Activated CD8-positive, alpha-beta T cell treated with anti-CD3 and anti-CD28 coated beads for 36 hours (primary cell): Measurements from ENCODE around the gene EXOC5. TPM values are rescaled to one million over a fixed set of nuclear protein-coding genes. Genes with fewer than 3 reads are reported as not detected.

Source experiments
- ATAC-seq: fragments of 200-7000 bp; cut with Tn5 transposase; one replicate; pipeline ENCODE4 v1.10.0; 2021; ENCODE audit warnings: mild to moderate bottlenecking, moderate library complexity
- CTCF ChIA-PET: fragments of 350-600 bp; sonication (Branson Sonifier 250); formaldehyde crosslinking; loops from one replicate; lab custom pipeline; 2021; ENCODE audit warnings: antibody characterized with exemption; lab: Charles Lee
- POLR2A ChIA-PET: fragments of 350-600 bp; sonication (Branson Sonifier 250); formaldehyde crosslinking; loops from one replicate; lab custom pipeline; 2021; ENCODE audit warnings: antibody characterized with exemption; lab: Charles Lee
- DNase-seq: peaks from one replicate; pipeline ENCODE4 v3.0.0-alpha.2; 2020
- H3K27ac Mint-ChIP-seq: one replicate; pipeline ENCODE4 v1.8.0; 2021; ENCODE audit warnings: mild to moderate bottlenecking, mixed read lengths
- H3K27me3 Mint-ChIP-seq: one replicate; pipeline ENCODE4 v1.8.0; 2021; ENCODE audit warnings: mixed read lengths
- H3K36me3 Mint-ChIP-seq: one replicate; pipeline ENCODE4 v1.8.0; 2021; ENCODE audit warnings: low read depth, mixed read lengths
- H3K4me1 Mint-ChIP-seq: one replicate; pipeline ENCODE4 v1.8.0; 2021; ENCODE audit warnings: low read depth, mixed read lengths
- H3K4me3 Mint-ChIP-seq: one replicate; pipeline ENCODE4 v1.8.0; 2021; ENCODE audit warnings: mild to moderate bottlenecking, moderate library complexity, mixed read lengths
- H3K9me3 Mint-ChIP-seq: one replicate; pipeline ENCODE4 v1.8.0; 2021; ENCODE audit warnings: mixed read lengths
- intact Hi-C: fragments of 100-400 bp; cut with micrococcal nuclease; formaldehyde crosslinking; loops from one replicate; pipeline ENCODE4 v1.10.0; 2022
- total RNA-seq, 2 experiments: library from RNA; stranded (reverse); gene quantifications; one replicate each; pipeline ENCODE4 v1.2.3, GENCODE V29; 2021
- TF ChIP-seq, protein P1 (sequence below): fragments of 200-600 bp; IDR thresholded peaks from one replicate; pipeline ENCODE4 v1.8.0; 2022; ENCODE audit warnings: antibody characterized with exemption, mild to moderate bottlenecking

Gene EXOC5
- total RNA-seq, 2 experiments from 2014 or later: 72.8 to 75.1 TPM

DNA sequence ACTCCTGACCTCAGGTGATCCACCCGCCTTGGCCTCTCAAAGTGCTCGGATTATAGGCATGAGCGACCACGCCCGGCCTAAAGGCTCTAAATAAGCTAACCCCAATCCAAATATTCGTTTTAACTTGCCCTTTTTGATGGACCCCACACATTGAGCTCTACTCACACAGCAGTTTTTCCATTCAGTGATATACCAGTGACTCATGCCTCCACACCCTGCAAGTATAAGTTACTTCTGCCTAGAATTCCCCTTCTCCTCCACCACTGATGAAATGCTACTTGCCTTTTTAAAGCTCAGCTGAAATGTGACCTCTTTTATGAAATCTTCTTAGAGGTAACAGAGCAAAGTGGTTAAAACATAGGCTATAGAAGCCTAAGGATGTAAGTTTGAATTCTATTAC, 68.8 kb downstream of the EXOC5 start:
- peaks cover 3% of the 10 kb centered on the region for H3K27me3 Mint-ChIP-seq
- no peaks in the 10 kb centered on the region for H3K9me3 Mint-ChIP-seq
- ChIA-PET CTCF (no interaction called here), POLR2A (no interaction called here)
- no peaks in the 10 kb centered on the region for H3K36me3 Mint-ChIP-seq
- no peak overlapping the region for H3K4me3 Mint-ChIP-seq
- no peak overlapping the region for H3K27ac Mint-ChIP-seq
- DNase-seq: no peak
- intact Hi-C loops: no loop called here
- peaks cover 6% of the 10 kb centered on the region for H3K4me1 Mint-ChIP-seq
- no peak for ATAC-seq
- TF ChIP-seq, protein P1, sequence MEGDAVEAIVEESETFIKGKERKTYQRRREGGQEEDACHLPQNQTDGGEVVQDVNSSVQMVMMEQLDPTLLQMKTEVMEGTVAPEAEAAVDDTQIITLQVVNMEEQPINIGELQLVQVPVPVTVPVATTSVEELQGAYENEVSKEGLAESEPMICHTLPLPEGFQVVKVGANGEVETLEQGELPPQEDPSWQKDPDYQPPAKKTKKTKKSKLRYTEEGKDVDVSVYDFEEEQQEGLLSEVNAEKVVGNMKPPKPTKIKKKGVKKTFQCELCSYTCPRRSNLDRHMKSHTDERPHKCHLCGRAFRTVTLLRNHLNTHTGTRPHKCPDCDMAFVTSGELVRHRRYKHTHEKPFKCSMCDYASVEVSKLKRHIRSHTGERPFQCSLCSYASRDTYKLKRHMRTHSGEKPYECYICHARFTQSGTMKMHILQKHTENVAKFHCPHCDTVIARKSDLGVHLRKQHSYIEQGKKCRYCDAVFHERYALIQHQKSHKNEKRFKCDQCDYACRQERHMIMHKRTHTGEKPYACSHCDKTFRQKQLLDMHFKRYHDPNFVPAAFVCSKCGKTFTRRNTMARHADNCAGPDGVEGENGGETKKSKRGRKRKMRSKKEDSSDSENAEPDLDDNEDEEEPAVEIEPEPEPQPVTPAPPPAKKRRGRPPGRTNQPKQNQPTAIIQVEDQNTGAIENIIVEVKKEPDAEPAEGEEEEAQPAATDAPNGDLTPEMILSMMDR: no peak

DNA sequence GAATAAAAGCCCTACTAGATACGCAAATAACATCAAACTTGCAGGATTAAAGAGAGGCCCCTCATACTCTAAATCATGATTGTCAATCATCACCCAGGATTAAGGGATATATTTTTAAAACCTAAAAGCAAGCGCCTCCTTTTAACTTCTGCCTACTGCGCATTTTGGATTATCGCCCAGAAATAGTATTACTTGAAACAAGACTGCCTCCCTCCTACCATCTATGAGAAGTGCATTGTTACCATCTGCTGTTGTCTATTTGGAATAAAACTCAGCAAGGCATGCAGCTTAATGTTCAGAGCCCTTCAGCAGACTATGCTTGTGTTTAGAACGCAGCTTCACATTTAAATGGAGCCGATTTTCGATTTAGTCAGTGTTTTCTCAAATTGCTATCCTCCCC, 79.6 kb downstream of the EXOC5 start:
- POLR2A ChIA-PET: no interaction called here
- H3K27ac Mint-ChIP-seq: no peak overlapping the region
- no peaks in the 10 kb centered on the region for H3K36me3 Mint-ChIP-seq
- H3K4me3 Mint-ChIP-seq: no peak overlapping the region
- H3K27me3 Mint-ChIP-seq: peaks cover 28% of the 10 kb centered on the region
- intact Hi-C loops: loop anchor here (10.0 kb wide), 2 partner anchors 524 to 694 kb away; no protein-coding TSS in a partner anchor
- CTCF ChIA-PET: interaction anchor here (0.6 kb wide), 1 partner anchor 426 kb away, joined by 3 read pairs; no protein-coding TSS in a partner anchor
- no peaks in the 10 kb centered on the region for H3K9me3 Mint-ChIP-seq
- TF ChIP-seq, protein P1: no peak
- no peaks in the 10 kb centered on the region for H3K4me1 Mint-ChIP-seq
- ATAC-seq (no peak), DNase-seq (no peak)

DNA sequence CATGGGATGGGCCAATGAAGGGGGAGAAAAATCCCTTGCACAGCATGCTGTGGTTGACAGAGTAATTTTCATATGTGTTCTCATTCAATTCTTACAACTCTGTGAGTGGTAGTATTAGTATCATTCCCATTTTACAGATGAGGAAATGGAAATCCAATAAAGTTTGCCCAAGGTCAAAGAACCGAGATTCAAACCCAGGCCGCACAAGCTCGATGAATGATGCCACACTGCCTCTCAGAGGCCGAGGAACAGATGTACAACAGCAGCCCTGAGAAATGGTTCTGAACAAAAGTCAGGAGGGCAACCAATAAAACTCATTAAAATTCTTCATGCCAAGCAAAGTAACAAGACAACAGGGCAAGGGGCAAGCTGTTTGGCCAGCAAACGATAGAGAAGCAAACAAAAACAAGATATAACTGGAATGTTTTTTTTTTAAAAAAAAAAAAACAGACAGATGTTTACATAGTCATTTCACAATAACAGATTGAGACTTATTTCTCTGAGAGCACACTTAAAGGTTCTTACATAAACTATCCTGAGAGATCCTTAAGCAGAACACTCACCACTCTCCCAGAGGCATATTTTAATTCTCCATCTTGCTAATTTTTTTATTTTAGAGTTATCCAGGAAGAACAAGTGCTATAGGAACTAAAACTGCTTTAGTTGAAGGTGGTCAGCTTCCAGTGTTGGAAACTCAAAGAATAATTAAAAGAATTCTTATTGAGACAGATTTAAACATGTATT, 85.8 kb downstream of the EXOC5 start:
- no peaks in the 10 kb centered on the region for H3K9me3 Mint-ChIP-seq
- ChIA-PET POLR2A (no interaction called here), CTCF (interaction anchor here (0.7 to 1.3 kb wide), 5 partner anchors 10 to 693 kb away, joined by 3 to 5 read pairs (median 4); no protein-coding TSS in a partner anchor)
- DNase-seq (no peak), ATAC-seq (no peak)
- no peaks in the 10 kb centered on the region for H3K36me3 Mint-ChIP-seq
- TF ChIP-seq, protein P1: no peak
- intact Hi-C loops: loop anchor here (10.0 kb wide), 2 partner anchors 518 to 688 kb away; no protein-coding TSS in a partner anchor
- no peaks in the 10 kb centered on the region for H3K4me1 Mint-ChIP-seq
- no peak overlapping the region for H3K4me3 Mint-ChIP-seq
- H3K27ac Mint-ChIP-seq: no peak overlapping the region
- peaks cover 15% of the 10 kb centered on the region for H3K27me3 Mint-ChIP-seq

DNA sequence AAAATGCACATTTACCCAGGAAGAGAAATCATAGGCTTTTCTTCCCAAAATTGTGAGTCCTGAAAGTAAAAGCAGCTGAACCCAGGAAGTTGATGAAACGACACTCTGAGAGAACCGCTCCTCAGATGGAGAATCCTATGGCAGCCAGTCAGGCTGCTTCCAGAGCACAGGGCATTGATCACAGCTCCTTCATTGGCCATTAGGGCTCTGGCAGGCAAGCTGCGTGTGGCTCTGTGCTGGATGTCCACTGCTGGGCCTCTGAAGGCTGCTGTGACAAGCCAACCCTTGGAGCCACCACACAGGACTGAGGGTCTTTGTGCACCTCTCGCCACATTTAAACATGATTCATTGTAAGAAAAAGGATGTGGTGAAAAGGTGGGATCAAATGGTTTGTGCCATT, 89.4 kb downstream of the EXOC5 start:
- intact Hi-C loops: no loop called here
- DNase-seq (no peak), ATAC-seq (no peak)
- H3K4me1 Mint-ChIP-seq: no peaks in the 10 kb centered on the region
- TF ChIP-seq, protein P1: no peak
- CTCF ChIA-PET: no interaction called here
- H3K27ac Mint-ChIP-seq: no peak overlapping the region
- POLR2A ChIA-PET: no interaction called here
- no peaks in the 10 kb centered on the region for H3K36me3 Mint-ChIP-seq
- peaks cover 19% of the 10 kb centered on the region for H3K27me3 Mint-ChIP-seq
- no peak overlapping the region for H3K4me3 Mint-ChIP-seq
- H3K9me3 Mint-ChIP-seq: no peaks in the 10 kb centered on the region

GRCh38 chr14:57174466-57174865, 94.2 kb downstream of the EXOC5 start:
- ATAC-seq: no peak

More at GRCh38 chr14:57174466-57174865, 94.2 kb downstream of the EXOC5 start:
- intact Hi-C loops: no loop called here
- Mint-ChIP-seq H3K4me1 (no peaks in the 10 kb centered on the region), H3K27ac (no peak overlapping the region), H3K9me3 (no peaks in the 10 kb centered on the region), H3K4me3 (no peak overlapping the region), H3K27me3 (peaks cover 11% of the 10 kb centered on the region), H3K36me3 (no peaks in the 10 kb centered on the region)
- TF ChIP-seq, protein P1: no peak
- DNase-seq: no peak
- ChIA-PET POLR2A (no interaction called here), CTCF (no interaction called here)
